Uterus (tissue), 2 donors: ENCODE results near the gene MYLK3.
"Not testable (repeated sequence)": the region's sequence is repeated elsewhere in the genome, so short reads cannot be mapped to it uniquely, and the experiment has no call there.

Experiments
- CTCF ChIP-seq, 4 experiments: fragments of 200-600 bp in 2 of 4; fragments of 450-650 bp in 2 of 4; sonication (generic) in 2 of 4; IDR thresholded peaks; one replicate each; pipeline ENCODE4 v1.5.1; 2016 to 2019; ENCODE audit warnings: antibody characterized with exemption in 4 of 4, mild to moderate bottlenecking in 2 of 4, moderate library complexity in 1 of 4
- POLR2A ChIP-seq, 2 donors: fragments of 450-650 bp; IDR thresholded peaks; one replicate each; pipeline ENCODE4 v1.6.1; 2016; ENCODE audit warnings: antibody characterized with exemption in 2 of 2, mild to moderate bottlenecking in 1 of 2, moderate library complexity in 1 of 2

GRCh38 chr16:46784569-46784968 lies 36.4 kb upstream of the MYLK3 start:
- not testable (repeated sequence) for TF ChIP-seq CTCF, POLR2A (IDR thresholded peaks at IDR 0.05)
